Vagina (tissue), 2 donors: ENCODE data around the gene CLEC4D.

Experiments
- CTCF ChIP-seq, 3 experiments: fragments of 450-650 bp in 2 of 3; fragments of 200-600 bp in 1 of 3; sonication (generic) in 1 of 3; IDR thresholded peaks; one replicate each; pipeline ENCODE4 v1.5.1; 2017 to 2019; ENCODE audit warnings: antibody characterized with exemption in 3 of 3, mild to moderate bottlenecking in 2 of 3, moderate library complexity in 2 of 3
- POLR2A ChIP-seq, 2 donors: fragments of 450-650 bp; IDR thresholded peaks; one replicate each; pipeline ENCODE4 v1.6.1; 2017; ENCODE audit warnings: antibody characterized with exemption in 2 of 2, mild to moderate bottlenecking in 2 of 2, moderate library complexity in 2 of 2
- POLR2AphosphoS5 ChIP-seq, 2 donors: sonication (generic); formaldehyde crosslinking; IDR thresholded peaks; one replicate each; pipeline ENCODE4 v1.9.0; 2017; ENCODE audit warnings: antibody characterized with exemption in 2 of 2, mild to moderate bottlenecking in 2 of 2, low read depth in 1 of 2; ENCODE audit not compliant: insufficient read depth in 1 of 2

GRCh38 chr12:8561011-8561410 is 47.7 kb downstream of the CLEC4D start:
- no peak for TF ChIP-seq POLR2A (IDR thresholded peaks at IDR 0.05)
- no peak for TF ChIP-seq CTCF (IDR thresholded peaks at IDR 0.05)
- no peak for TF ChIP-seq POLR2AphosphoS5 (IDR thresholded peaks at IDR 0.05; ENCODE audit: insufficient read depth in 1 of 2, low read depth in 1 of 2)
